H1 (cell line): ENCODE results near the gene TMEM164. TPM values are rescaled to one million over a fixed set of nuclear protein-coding genes. Genes with fewer than 3 reads are reported as not detected.

ENCODE experiments used
- CTCF ChIA-PET: fragments of 300-600 bp; sonication (Branson Sonifier 250); formaldehyde crosslinking; loops from one replicate; lab custom pipeline; 2021; ENCODE audit not compliant: partially characterized antibody; lab: Charles Lee
- POLR2A ChIA-PET: fragments of 300-600 bp; sonication (Branson Sonifier 250); formaldehyde crosslinking; loops from one replicate; lab custom pipeline; 2021; ENCODE audit warnings: inconsistent platforms; ENCODE audit not compliant: partially characterized antibody; lab: Charles Lee
- DNase-seq, 2 experiments: peaks; one replicate each; pipeline versions ENCODE4 v3.0.0 to v3.0.0-alpha.2; 2010 to 2022; ENCODE audit warnings: low spot score in 2 of 2, low read depth in 1 of 2, mixed read lengths in 1 of 2
- FAIRE-seq: peaks from 2 replicates; lab custom pipeline; 2011; peaks lifted over from hg19 to GRCh38; lab: Jason Lieb, UNC
- H2AFZ ChIP-seq: 2 replicates; pipeline ENCODE4 v1.8.1; 2012; ENCODE audit warnings: low read length, inconsistent platforms
- H2AK5ac ChIP-seq: 2 replicates; pipeline ENCODE4 v1.6.1; 2013; ENCODE audit warnings: low read depth, low read length
- H2BK120ac ChIP-seq: replicated peaks from 2 replicates; pipeline ENCODE3; 2013; ENCODE audit warnings: low read depth, low read length, inconsistent platforms
- H2BK12ac ChIP-seq: 2 replicates; pipeline ENCODE4 v1.6.1; 2013; ENCODE audit warnings: low read depth, low read length
- H2BK15ac ChIP-seq: 2 replicates; pipeline ENCODE4 v1.6.1; 2013; ENCODE audit warnings: low read length
- H2BK20ac ChIP-seq: 2 replicates; pipeline ENCODE4 v1.6.1; 2013; ENCODE audit warnings: low read length
- H2BK5ac ChIP-seq: 2 replicates; pipeline ENCODE4 v1.6.1; 2013; ENCODE audit warnings: low read depth, low read length
- H3K14ac ChIP-seq: 2 replicates; pipeline ENCODE4 v1.6.1; 2013; ENCODE audit warnings: inconsistent platforms; ENCODE audit not compliant: insufficient read length
- H3K18ac ChIP-seq: 2 replicates; pipeline ENCODE4 v1.6.1; 2013; ENCODE audit warnings: low read length; ENCODE audit errors: extremely low read depth
- H3K23ac ChIP-seq: 2 replicates; pipeline ENCODE4 v1.6.1; 2013; ENCODE audit warnings: inconsistent platforms; ENCODE audit not compliant: insufficient read length
- H3K23me2 ChIP-seq: 2 replicates; pipeline ENCODE4 v1.6.1; 2013; ENCODE audit warnings: low read depth, low read length
- H3K27ac ChIP-seq: 2 replicates; pipeline ENCODE4 v1.6.1; 2011; ENCODE audit warnings: low read depth, low read length, inconsistent platforms
- H3K27me3 ChIP-seq, 4 experiments: replicated peaks in 1 of 4; 1 replicate in 1 of 4; 2 replicates in 3 of 4; pipeline versions ENCODE4 v1.6.1 to v1.8.1; 2011 to 2013; ENCODE audit warnings: low read length in 3 of 4, mild to moderate bottlenecking in 3 of 4, inconsistent platforms in 2 of 4, mixed read lengths in 2 of 4, moderate library complexity in 1 of 4; ENCODE audit not compliant: control insufficient read depth in 3 of 4, insufficient read depth in 3 of 4; ENCODE audit errors: extremely low read depth in 1 of 4
- H3K36me3 ChIP-seq, 4 experiments: 2 replicates each; pipeline versions ENCODE4 v1.6.1 to v1.8.1; 2011 to 2013; ENCODE audit warnings: mild to moderate bottlenecking in 4 of 4, low read length in 3 of 4, moderate library complexity in 2 of 4, control low read depth in 1 of 4, inconsistent platforms in 1 of 4; ENCODE audit not compliant: insufficient read depth in 4 of 4, control insufficient read depth in 2 of 4
- H3K4ac ChIP-seq: replicated peaks from 2 replicates; pipeline ENCODE3; 2013; ENCODE audit warnings: low read length, low read depth, mixed read lengths, inconsistent platforms; ENCODE audit not compliant: insufficient read length
- H3K4me1 ChIP-seq, 4 experiments: replicated peaks in 1 of 4; 1 replicate in 1 of 4; 2 replicates in 3 of 4; pipeline versions ENCODE4 v1.6.1 to v1.8.1; 2011 to 2013; ENCODE audit warnings: low read length in 3 of 4, inconsistent platforms in 2 of 4, mixed read lengths in 1 of 4; ENCODE audit not compliant: insufficient read depth in 4 of 4, control insufficient read depth in 3 of 4
- H3K4me2 ChIP-seq, 2 experiments: 2 replicates each; pipeline versions ENCODE4 v1.6.1 to v1.8.1; 2011 to 2013; ENCODE audit warnings: low read depth in 2 of 2, low read length in 2 of 2, control low read depth in 1 of 2, inconsistent platforms in 1 of 2, mild to moderate bottlenecking in 1 of 2; ENCODE audit not compliant: insufficient read depth in 1 of 2
- H3K4me3 ChIP-seq, 4 experiments: fragments of 200-600, 300-600 bp in 1 of 4; sonication (generic), shearing (Covaris generic), sonication (Bioruptor Twin) in 1 of 4; 2 replicates each; pipeline versions ENCODE4 v1.5.1 to v1.8.1; 2011 to 2016; ENCODE audit warnings: low read length in 4 of 4, low read depth in 3 of 4, control low read depth in 2 of 4, inconsistent platforms in 2 of 4, mild to moderate bottlenecking in 2 of 4, mixed read lengths in 1 of 4, moderate library complexity in 1 of 4; ENCODE audit not compliant: insufficient read depth in 2 of 4; ENCODE audit errors: extremely low read depth in 1 of 4
- H3K56ac ChIP-seq: replicated peaks from 2 replicates; pipeline ENCODE3; 2013; ENCODE audit warnings: low read depth, mild to moderate bottlenecking, mixed read lengths, low read length, inconsistent platforms; ENCODE audit not compliant: insufficient read length
- H3K79me1 ChIP-seq: 2 replicates; pipeline ENCODE4 v1.6.1; 2013; ENCODE audit warnings: low read depth, low read length, control low read depth
- H3K79me2 ChIP-seq, 2 experiments: 2 replicates each; pipeline versions ENCODE4 v1.6.1 to v1.8.1; 2012 to 2013; ENCODE audit warnings: low read length in 2 of 2, mild to moderate bottlenecking in 2 of 2, inconsistent platforms in 1 of 2; ENCODE audit not compliant: insufficient read depth in 2 of 2, control insufficient read depth in 1 of 2
- H3K9ac ChIP-seq, 4 experiments: replicated peaks in 1 of 4; 1 replicate in 1 of 4; 2 replicates in 3 of 4; pipeline versions ENCODE4 v1.6.1 to v1.8.1; 2011 to 2013; ENCODE audit warnings: low read depth in 3 of 4, low read length in 3 of 4, control low read depth in 2 of 4, mild to moderate bottlenecking in 2 of 4, moderate library complexity in 2 of 4, inconsistent platforms in 1 of 4; ENCODE audit errors: extremely low read depth in 1 of 4
- H3K9me3 ChIP-seq, 2 experiments: 2 replicates each; pipeline versions ENCODE4 v1.6.1 to v1.8.1; 2012 to 2013; ENCODE audit warnings: mild to moderate bottlenecking in 2 of 2, moderate library complexity in 2 of 2, control low read depth in 1 of 2, inconsistent platforms in 1 of 2, low read depth in 1 of 2, low read length in 1 of 2, mixed read lengths in 1 of 2; ENCODE audit not compliant: insufficient read depth in 2 of 2
- H4K20me1 ChIP-seq, 2 experiments: replicated peaks in 1 of 2; 2 replicates each; pipeline versions ENCODE3 to v1.8.1; 2011 to 2013; ENCODE audit warnings: inconsistent platforms in 2 of 2, low read length in 2 of 2, mild to moderate bottlenecking in 1 of 2; ENCODE audit not compliant: insufficient read depth in 2 of 2, control insufficient read depth in 1 of 2
- H4K5ac ChIP-seq: 2 replicates; pipeline ENCODE4 v1.6.1; 2013; ENCODE audit warnings: low read length, low read depth, mixed read lengths, inconsistent platforms; ENCODE audit not compliant: insufficient read length
- H4K8ac ChIP-seq: 2 replicates; pipeline ENCODE4 v1.8.0; 2013; ENCODE audit warnings: mild to moderate bottlenecking, moderate library complexity, low read length, inconsistent platforms; ENCODE audit not compliant: insufficient read depth; ENCODE audit errors: extremely low read depth
- H4K91ac ChIP-seq: replicated peaks from 2 replicates; pipeline ENCODE3; 2013; ENCODE audit warnings: low read length, mixed read lengths, inconsistent platforms; ENCODE audit not compliant: insufficient read length
- ASH2L ChIP-seq: fragments of 200-600, 300-600 bp; sonication (generic); IDR thresholded peaks from one replicate; pipeline ENCODE4 v1.7.1; 2017; ENCODE audit warnings: low read length
- BACH1 ChIP-seq: IDR thresholded peaks from 2 replicates; pipeline ENCODE4 v1.6.1; 2012; ENCODE audit warnings: low read length, improper control_type of control experiment
- BCL11A ChIP-seq, 2 experiments: IDR thresholded peaks; one replicate each; pipeline ENCODE4 v1.6.1; 2011; ENCODE audit warnings: low read depth in 2 of 2, low read length in 2 of 2, mild to moderate bottlenecking in 2 of 2
- CHD1 ChIP-seq: IDR thresholded peaks from 2 replicates; pipeline ENCODE4 v1.6.1; 2012; ENCODE audit warnings: low read depth, low read length, improper control_type of control experiment
- GABPA ChIP-seq: IDR thresholded peaks from 2 replicates; pipeline ENCODE4 v1.6.1; 2011; ENCODE audit warnings: mild to moderate bottlenecking, low read length, moderate library complexity, borderline replicate concordance; ENCODE audit not compliant: insufficient read depth
- PHF8 ChIP-seq: fragments of 200-600 bp; sonication (generic); conservative IDR thresholded peaks from 2 replicates; pipeline ENCODE4 v1.7.1; 2012; ENCODE audit warnings: low read depth, mild to moderate bottlenecking, inconsistent platforms, low read length, moderate library complexity
- RAD21 ChIP-seq, 2 experiments: IDR thresholded peaks in 1 of 2; conservative IDR thresholded peaks in 1 of 2; 2 replicates each; pipeline ENCODE4 v1.6.1; 2011; ENCODE audit warnings: low read depth in 2 of 2, low read length in 2 of 2, improper control_type of control experiment in 1 of 2, inconsistent platforms in 1 of 2, mild to moderate bottlenecking in 1 of 2, moderate library complexity in 1 of 2
- SAP30 ChIP-seq: fragments of 300-600 bp; sonication (generic); IDR thresholded peaks from 2 replicates; pipeline ENCODE4 v1.7.1; 2012; ENCODE audit warnings: low read length, moderate library complexity, mild to moderate bottlenecking, inconsistent platforms; ENCODE audit not compliant: insufficient read depth, insufficient replicate concordance
- SIN3A ChIP-seq, 2 experiments: IDR thresholded peaks in 1 of 2; conservative IDR thresholded peaks in 1 of 2; 2 replicates each; pipeline ENCODE4 v1.6.1; 2011 to 2012; ENCODE audit warnings: low read length in 2 of 2, improper control_type of control experiment in 1 of 2, low read depth in 1 of 2, mild to moderate bottlenecking in 1 of 2
- SIX5 ChIP-seq: IDR thresholded peaks from 2 replicates; pipeline ENCODE4 v1.6.1; 2011; ENCODE audit warnings: mild to moderate bottlenecking, low read depth, low read length
- WGBS, 2 experiments: shearing (Covaris generic) in 1 of 2; methylation state at CpG; one replicate each; pipeline versions ENCODE4 v1.1.6 to v1.1.7; 2013 to 2015; ENCODE audit warnings: low lambda C conversion rate in 2 of 2, mixed read lengths in 2 of 2, inconsistent platforms in 1 of 2, low coverage in 1 of 2, missing lambda C conversion rate in 1 of 2; ENCODE audit not compliant: insufficient replicate concordance in 2 of 2, insufficient coverage in 1 of 2, insufficient read length in 1 of 2; ENCODE audit errors: extremely low coverage in 1 of 2, missing lambda C conversion rate in 1 of 2; 5-methylcytosine and 5-hydroxymethylcytosine counted together
- polyA plus RNA-seq, 7 experiments: library from polyadenylated mRNA; depleted of rRNA in 3 of 7; stranded (reverse) in 5 of 7; unstranded in 2 of 7; fragments of >200 nt in 5 of 7; fragments of 200-250 nt in 2 of 7; gene quantifications; 1 replicate in 5 of 7; 2 replicates in 1 of 7; 4 replicates in 1 of 7; pipeline versions ENCODE4 v1.2.1 to v1.2.3, GENCODE V29; 2011 to 2013; ENCODE audit warnings: missing spikeins in 2 of 7, mixed read lengths in 2 of 7
- total RNA-seq: library from RNA; stranded (reverse); fragmentation: NEBNext Ultra II Directional; extraction: Animal tissue kit (Norgen Biotek cat#: 25700); gene quantifications from 2 replicates; pipeline ENCODE4 v1.2.1, GENCODE V29; 2021
- TF ChIP-seq, protein P1 (sequence below), 3 experiments: IDR thresholded peaks; 1 replicate in 2 of 3; 2 replicates in 1 of 3; pipeline versions ENCODE4 v1.5.1 to v1.6.1; 2011; ENCODE audit warnings: low read length in 3 of 3, mild to moderate bottlenecking in 3 of 3, inconsistent platforms in 2 of 3, low read depth in 1 of 3, moderate library complexity in 1 of 3; ENCODE audit not compliant: insufficient read depth in 1 of 3; ENCODE audit errors: control extremely low read depth in 1 of 3

TMEM164 gene
- total and polyA plus RNA-seq, 2 of the 8 experiments (the other 6 are each of a cell fraction or from before 2014, with no cell fraction given) = 7.3 to 14.8 TPM

- Histone ChIP-seq H3K27me3 (no peaks in the 10 kb centered on the region), H3K4me3 (no peak overlapping the region), H2BK15ac (no peak overlapping the region), H3K23ac (no peak overlapping the region), H3K79me1 (no peaks in the 10 kb centered on the region), H3K9me3 (no peaks in the 10 kb centered on the region), H3K56ac (no peak overlapping the region), H4K91ac (no peak overlapping the region), H3K23me2 (no peaks in the 10 kb centered on the region), H2BK5ac (no peak overlapping the region), H3K9ac (no peak overlapping the region), H2BK20ac (no peak overlapping the region), H3K4me1 (0 out of 7 replicates have a peak, but pooled peaks cover 0 to 3% (median 0%) of the 10 kb centered on the region in 4 experiments), H2AK5ac (no peak overlapping the region), H2AFZ (no peak overlapping the region), H3K4me2 (no peak overlapping the region), H2BK12ac (no peak overlapping the region), H3K27ac (no peak overlapping the region), H3K4ac (no peak overlapping the region), H4K20me1 (peaks cover 0 to 4% of the 10 kb centered on the region in 2 experiments), H2BK120ac (no peak overlapping the region), H3K18ac (no peak overlapping the region), H3K79me2 (no peaks in the 10 kb centered on the region), H4K5ac (no peak overlapping the region), H3K14ac (no peak overlapping the region), H3K36me3 (no peaks in the 10 kb centered on the region), H4K8ac (no peak overlapping the region)
- DNase-seq (no peak), FAIRE-seq (no peak)
- POLR2A ChIA-PET = interaction anchor here (1.0 kb wide), 1 partner anchor 239 kb away, joined by 3 read pairs; no protein-coding TSS in a partner anchor
- CTCF ChIA-PET = interaction anchor here (0.9 to 34.1 kb wide), 17 partner anchors 8 to 263 kb away, joined by 3 to 742 read pairs (median 5); no protein-coding TSS in a partner anchor
- 97% methylated on average over 3 of the region's 4 CpGs; no CpG with 5 or more reads in 1 of the 2 experiments for WGBS, 2 experiments
- TF ChIP-seq PHF8 (no peak), SIX5 (no peak), SIN3A (conservative IDR thresholded peaks at IDR 0.05 in 1 of 2, IDR thresholded peaks at IDR 0.05 in 1 of 2; ENCODE audit: low read depth in 1 of 2, low read length in 2 of 2) (no peak), BCL11A (IDR thresholded peaks at IDR 0.05; ENCODE audit: low read depth in 2 of 2, low read length in 2 of 2) (no peak), SAP30 (no peak), ASH2L (no peak), BACH1 (no peak), CHD1 (no peak), RAD21 (IDR thresholded peaks at IDR 0.05 in 1 of 2, conservative IDR thresholded peaks at IDR 0.05 in 1 of 2; ENCODE audit: low read depth in 2 of 2, low read length in 2 of 2) (no peak), GABPA (no peak)
- TF ChIP-seq, protein P1, sequence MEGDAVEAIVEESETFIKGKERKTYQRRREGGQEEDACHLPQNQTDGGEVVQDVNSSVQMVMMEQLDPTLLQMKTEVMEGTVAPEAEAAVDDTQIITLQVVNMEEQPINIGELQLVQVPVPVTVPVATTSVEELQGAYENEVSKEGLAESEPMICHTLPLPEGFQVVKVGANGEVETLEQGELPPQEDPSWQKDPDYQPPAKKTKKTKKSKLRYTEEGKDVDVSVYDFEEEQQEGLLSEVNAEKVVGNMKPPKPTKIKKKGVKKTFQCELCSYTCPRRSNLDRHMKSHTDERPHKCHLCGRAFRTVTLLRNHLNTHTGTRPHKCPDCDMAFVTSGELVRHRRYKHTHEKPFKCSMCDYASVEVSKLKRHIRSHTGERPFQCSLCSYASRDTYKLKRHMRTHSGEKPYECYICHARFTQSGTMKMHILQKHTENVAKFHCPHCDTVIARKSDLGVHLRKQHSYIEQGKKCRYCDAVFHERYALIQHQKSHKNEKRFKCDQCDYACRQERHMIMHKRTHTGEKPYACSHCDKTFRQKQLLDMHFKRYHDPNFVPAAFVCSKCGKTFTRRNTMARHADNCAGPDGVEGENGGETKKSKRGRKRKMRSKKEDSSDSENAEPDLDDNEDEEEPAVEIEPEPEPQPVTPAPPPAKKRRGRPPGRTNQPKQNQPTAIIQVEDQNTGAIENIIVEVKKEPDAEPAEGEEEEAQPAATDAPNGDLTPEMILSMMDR (IDR thresholded peaks at IDR 0.05; ENCODE audit: control extremely low read depth in 1 of 3, insufficient read depth in 1 of 3, low read depth in 1 of 3, low read length in 3 of 3) = no peak
Observed at GRCh38 chrX:110168585-110168984, 165.7 kb downstream of the TMEM164 start.
